IMR-90 (cell line): Measurements from ENCODE around the gene INPP5J. TPM values are rescaled to one million over a fixed set of nuclear protein-coding genes. Genes with fewer than 3 reads are reported as not detected.
"Not testable (repeated sequence)": the region's sequence is repeated elsewhere in the genome, so short reads cannot be mapped to it uniquely, and the experiment has no call there.

Experiments used
- ATAC-seq: fragments of 200-7000 bp; cut with Tn5 transposase; 2 replicates; pipeline ENCODE4 v1.9.1; 2020; ENCODE audit warnings: low read depth, mild to moderate bottlenecking, moderate library complexity
- BruUV-seq: library from RNA; stranded (reverse); fragments of 400-500 nt; replicated peaks from 2 replicates; lab custom pipeline; 2021; lab: Mats Ljungman, UMichigan
- CTCF ChIA-PET: fragments of 300-600 bp; formaldehyde crosslinking; extraction: SDS; loops from one replicate; lab custom pipeline; 2021; ENCODE audit warnings: antibody characterized with exemption; lab: Yijun Ruan, JAX
- POLR2A ChIA-PET: fragments of 300-600 bp; sonication (Branson Sonifier 250); formaldehyde crosslinking; loops from one replicate; lab custom pipeline; 2022; ENCODE audit warnings: antibody characterized with exemption; ENCODE audit not compliant: unreplicated experiment; lab: Charles Lee
- DNase-seq: peaks from one replicate; pipeline ENCODE4 v3.0.0; 2013
- H2AFZ ChIP-seq: replicated peaks from 2 replicates; pipeline ENCODE3; 2013; ENCODE audit warnings: low read length, mild to moderate bottlenecking; ENCODE audit not compliant: poor library complexity
- H2AK5ac ChIP-seq: 2 replicates; pipeline ENCODE4 v1.6.1; 2013; ENCODE audit warnings: low read depth, low read length, inconsistent platforms
- H2AK9ac ChIP-seq: replicated peaks from 2 replicates; pipeline ENCODE3; 2013; ENCODE audit warnings: mild to moderate bottlenecking, low read depth, low read length, moderate library complexity; ENCODE audit not compliant: poor library complexity
- H2BK120ac ChIP-seq: 2 replicates; pipeline ENCODE4 v1.6.1; 2013; ENCODE audit warnings: low read depth, low read length, inconsistent platforms
- H2BK15ac ChIP-seq: 3 replicates; pipeline ENCODE4 v1.6.1; 2013; ENCODE audit warnings: low read depth, low read length, inconsistent platforms
- H2BK20ac ChIP-seq: 2 replicates; pipeline ENCODE4 v1.6.1; 2013; ENCODE audit warnings: low read depth, mild to moderate bottlenecking, inconsistent platforms, low read length, moderate library complexity
- H2BK5ac ChIP-seq: 2 replicates; pipeline ENCODE4 v1.6.1; 2013; ENCODE audit warnings: mild to moderate bottlenecking, low read depth, low read length, inconsistent platforms; ENCODE audit not compliant: poor library complexity, severe bottlenecking
- H3K14ac ChIP-seq: replicated peaks from 2 replicates; pipeline ENCODE4 v1.6.1; 2013; ENCODE audit warnings: low read depth, low read length, inconsistent platforms
- H3K18ac ChIP-seq: 2 replicates; pipeline ENCODE4 v1.6.1; 2013; ENCODE audit warnings: low read depth, low read length, control low read depth
- H3K23ac ChIP-seq: 2 replicates; pipeline ENCODE4 v1.6.1; 2013; ENCODE audit warnings: low read depth, low read length, inconsistent platforms
- H3K27ac ChIP-seq: 2 replicates; pipeline ENCODE4 v1.5.1; 2013; ENCODE audit warnings: mild to moderate bottlenecking, control low read depth, low read length; ENCODE audit not compliant: insufficient read depth
- H3K27me3 ChIP-seq: 2 replicates; pipeline ENCODE4 v1.6.1; 2013; ENCODE audit warnings: low read length; ENCODE audit not compliant: control insufficient read depth, insufficient read depth
- H3K36me3 ChIP-seq: 2 replicates; pipeline ENCODE4 v1.6.1; 2013; ENCODE audit warnings: low read length, mixed read lengths; ENCODE audit not compliant: control insufficient read depth, insufficient read depth
- H3K4ac ChIP-seq: 2 replicates; pipeline ENCODE4 v1.6.1; 2013; ENCODE audit warnings: low read depth, low read length, inconsistent platforms
- H3K4me1 ChIP-seq: 2 replicates; pipeline ENCODE4 v1.6.1; 2013; ENCODE audit warnings: low read length, mixed read lengths; ENCODE audit not compliant: control insufficient read depth, insufficient read depth
- H3K4me2 ChIP-seq: 2 replicates; pipeline ENCODE4 v1.6.1; 2013; ENCODE audit warnings: low read depth, mild to moderate bottlenecking, control low read depth, low read length, moderate library complexity
- H3K4me3 ChIP-seq: 2 replicates; pipeline ENCODE4 v1.5.1; 2013; ENCODE audit warnings: low read depth, mild to moderate bottlenecking, control low read depth, low read length, moderate library complexity; ENCODE audit not compliant: insufficient read depth
- H3K56ac ChIP-seq: 2 replicates; pipeline ENCODE4 v1.6.1; 2013; ENCODE audit warnings: low read length, inconsistent platforms; ENCODE audit not compliant: insufficient read depth; ENCODE audit errors: extremely low read depth
- H3K79me1 ChIP-seq, 2 experiments: 2 replicates each; pipeline ENCODE4 v1.6.1; 2013; ENCODE audit warnings: low read length in 2 of 2, inconsistent platforms in 1 of 2, low read depth in 1 of 2
- H3K9ac ChIP-seq: 2 replicates; pipeline ENCODE4 v1.6.1; 2013; ENCODE audit warnings: low read depth, low read length, control low read depth
- H3K9me1 ChIP-seq: 2 replicates; pipeline ENCODE4 v1.6.1; 2013; ENCODE audit warnings: low read length, inconsistent platforms; ENCODE audit not compliant: insufficient read depth
- H3K9me3 ChIP-seq: 2 replicates; pipeline ENCODE4 v1.6.1; 2013; ENCODE audit warnings: low read length; ENCODE audit not compliant: control insufficient read depth, insufficient read depth
- H4K20me1 ChIP-seq: 2 replicates; pipeline ENCODE4 v1.6.1; 2013; ENCODE audit warnings: low read length, inconsistent platforms; ENCODE audit not compliant: insufficient read depth
- H4K5ac ChIP-seq: 2 replicates; pipeline ENCODE4 v1.6.1; 2013; ENCODE audit warnings: mild to moderate bottlenecking, low read depth, low read length, control low read depth
- H4K8ac ChIP-seq, 2 experiments: 2 replicates each; pipeline ENCODE4 v1.6.1; 2013; ENCODE audit warnings: low read depth in 2 of 2, low read length in 2 of 2, control low read depth in 1 of 2, inconsistent platforms in 1 of 2
- H4K91ac ChIP-seq: 2 replicates; pipeline ENCODE4 v1.6.1; 2013; ENCODE audit warnings: low read depth, low read length, inconsistent platforms; ENCODE audit not compliant: insufficient read depth
- ELK1 ChIP-seq: fragments of 150-350 bp; IDR thresholded peaks from 2 replicates; pipeline ENCODE4 v1.6.1; 2016; ENCODE audit warnings: low read depth, mild to moderate bottlenecking, low read length, moderate library complexity, borderline replicate concordance
- FOS ChIP-seq: fragments of 150-350 bp; IDR thresholded peaks from 2 replicates; pipeline ENCODE4 v1.6.1; 2016; ENCODE audit warnings: low read depth, low read length
- POLR2A ChIP-seq: IDR thresholded peaks from 2 replicates; pipeline ENCODE4 v1.6.1; 2012; ENCODE audit warnings: mild to moderate bottlenecking, low read depth, low read length
- SMC3 ChIP-seq: fragments of 150-350 bp; IDR thresholded peaks from 2 replicates; pipeline ENCODE4 v1.6.1; 2016; ENCODE audit warnings: low read depth, mild to moderate bottlenecking, antibody characterized with exemption, low read length, moderate library complexity
- WGBS, 2 experiments: methylation state at CpG; one replicate each; pipeline versions ENCODE4 v1.1.5 to v1.1.7; 2013; ENCODE audit warnings: missing lambda C conversion rate in 2 of 2; ENCODE audit not compliant: insufficient read length in 1 of 2; ENCODE audit errors: extremely low coverage in 2 of 2; 5-methylcytosine and 5-hydroxymethylcytosine counted together
- dilution Hi-C: fragments of 300-500 bp; cut with HindIII; formaldehyde crosslinking; loops from one replicate; pipeline ENCODE4 v1.14.3; 2018; ENCODE audit warnings: low sequenced_read_pairs; ENCODE audit not compliant: unreplicated experiment
- in situ Hi-C: fragments of 300-500 bp; cut with MboI; formaldehyde crosslinking; loops from 3 replicates; pipeline ENCODE4 v1.14.3; 2019; ENCODE audit warnings: low sequenced_read_pairs, inconsistent platforms, mixed read lengths
- intact Hi-C: fragments of 100-400 bp; cut with micrococcal nuclease; formaldehyde crosslinking; loops from 2 replicates; pipeline ENCODE4 v1.10.0; 2022
- polyA plus RNA-seq, 3 experiments: library from polyadenylated mRNA; depleted of rRNA; stranded (reverse); fragments of >200 nt; gene quantifications; 2 replicates each; pipeline ENCODE4 v1.2.3, GENCODE V29; 2012; ENCODE audit warnings: low replicate concordance in 1 of 3
- total RNA-seq: library from RNA; depleted of rRNA; stranded (reverse); fragments of >200 nt; gene quantifications from 2 replicates; pipeline ENCODE4 v1.2.3, GENCODE V29; 2012

Gene INPP5J
- total and polyA plus RNA-seq, 2 of the 4 experiments (the other 2 are of a cell fraction), result 0.36 to 2.2 TPM

DNA sequence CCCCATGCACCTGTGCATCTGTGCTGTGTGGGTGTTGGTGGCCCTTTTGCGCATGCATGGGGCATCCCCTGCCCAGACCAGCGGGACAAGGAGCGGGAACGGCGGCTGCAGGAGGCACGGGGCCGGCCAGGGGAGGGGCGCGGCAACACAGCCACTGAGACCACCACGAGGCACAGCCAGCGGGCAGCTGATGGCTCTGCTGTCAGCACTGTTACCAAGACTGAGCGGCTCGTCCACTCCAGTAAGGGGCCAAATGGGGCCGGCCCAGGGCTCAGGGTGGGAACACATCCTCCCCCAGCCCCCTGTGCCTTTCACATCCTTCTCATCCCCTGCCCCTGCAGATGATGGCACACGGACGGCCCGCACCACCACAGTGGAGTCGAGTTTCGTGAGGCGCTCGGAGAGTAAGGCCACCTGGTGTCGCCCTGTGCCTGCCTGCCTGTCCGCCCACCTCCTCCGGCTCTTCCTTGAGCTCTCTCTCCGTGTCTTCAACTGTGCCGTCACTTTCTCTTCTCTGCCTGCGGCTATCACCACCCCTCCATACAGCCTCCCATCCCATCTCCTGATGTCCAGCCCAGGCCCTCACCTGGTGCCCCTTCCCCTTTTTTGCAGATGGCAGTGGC lies 26.0 kb upstream of the INPP5J start:
- H3K4me2 ChIP-seq, result no peak overlapping the region
- H3K56ac ChIP-seq, result no peak overlapping the region
- H3K4me3 ChIP-seq, result no peak overlapping the region
- H3K9me1 ChIP-seq, result peaks cover 8% of the 10 kb centered on the region; the same call in 1 of the 2 replicates
- no peak overlapping the region for H3K9ac ChIP-seq
- no peak overlapping the region for H2BK15ac ChIP-seq
- in situ Hi-C loops, result no loop called here
- intact Hi-C loops, result no loop called here
- H3K4ac ChIP-seq, result no peak overlapping the region
- no peak overlapping the region for H4K91ac ChIP-seq
- CTCF ChIA-PET, result interaction anchor here (1.3 kb wide), 1 partner anchor 11 kb away, joined by 6 read pairs; the partner anchor contains the start of gene SELENOM
- no peaks in the 10 kb centered on the region for H3K9me3 ChIP-seq
- H2BK120ac ChIP-seq, result no peak overlapping the region
- H4K20me1 ChIP-seq, result peaks cover 2% of the 10 kb centered on the region; the same call in 1 of the 2 replicates
- H3K23ac ChIP-seq, result no peak overlapping the region
- POLR2A ChIA-PET, result no interaction called here
- H3K79me1 ChIP-seq, result peaks cover 18 to 50% of the 10 kb centered on the region in 2 experiments
- H2AK5ac ChIP-seq, result no peak overlapping the region
- H3K27ac ChIP-seq, result no peak overlapping the region
- H4K5ac ChIP-seq, result no peak overlapping the region
- ATAC-seq (no peak), DNase-seq (no peak)
- whole genome bisulfite sequencing, 2 experiments, result 79% methylated on average over 19 of the region's 27 CpGs; no CpG with 5 or more reads in 1 of the 2 experiments
- H3K18ac ChIP-seq, result no peak overlapping the region
- no peak overlapping the region for H3K14ac ChIP-seq
- no TSS peak for BruUV-seq
- peaks cover 16% of the 10 kb centered on the region for H3K4me1 ChIP-seq
- peaks cover 76% of the 10 kb centered on the region for H3K36me3 ChIP-seq
- H3K27me3 ChIP-seq, result no peaks in the 10 kb centered on the region
- no peak overlapping the region for H4K8ac ChIP-seq
- no peak overlapping the region for H2BK5ac ChIP-seq
- TF ChIP-seq FOS (no peak), ELK1 (no peak), SMC3 (no peak), POLR2A (no peak)
- H2AFZ ChIP-seq, result peak overlapping the region; percentile 32
- dilution Hi-C loops, result no loop called here
- H2AK9ac ChIP-seq, result peak overlapping the region; percentile 72
- no peak overlapping the region for H2BK20ac ChIP-seq

GRCh38 chr22:31097539-31097938 lies 25.2 kb upstream of the INPP5J start:
- Histone ChIP-seq H3K23ac (peak overlapping the region; percentile 8; the same call in 1 of the 2 replicates), H3K79me1 (peaks cover 11 to 44% of the 10 kb centered on the region in 2 experiments; a peak in 3 of 4 replicates), H3K9me1 (peaks cover 14% of the 10 kb centered on the region; the same call in 1 of the 2 replicates), H3K36me3 (peaks cover 70% of the 10 kb centered on the region), H3K4me1 (peaks cover 22% of the 10 kb centered on the region), H2AK5ac (peak overlapping the region; percentile 15)
- no CpG with 5 or more reads among the region's 5 CpGs for WGBS, 2 experiments
- H2BK5ac ChIP-seq, POLR2A ChIA-PET, H4K5ac ChIP-seq, H3K4ac ChIP-seq, DNase-seq, H3K27me3 ChIP-seq, H3K4me2 ChIP-seq, H2BK15ac ChIP-seq, H3K14ac ChIP-seq, H2AFZ ChIP-seq, H2BK120ac ChIP-seq, ATAC-seq, BruUV-seq, H3K27ac ChIP-seq, in situ Hi-C loops, H3K56ac ChIP-seq, H4K91ac ChIP-seq, H3K4me3 ChIP-seq, intact Hi-C loops, H2BK20ac ChIP-seq, CTCF ChIA-PET, H4K20me1 ChIP-seq, dilution Hi-C loops, H4K8ac ChIP-seq, H3K9me3 ChIP-seq, H3K18ac ChIP-seq, H3K9ac ChIP-seq, H2AK9ac ChIP-seq: not testable (repeated sequence)
